RWPE2 (cell line): Measurements from ENCODE around the gene ENOX1.

Source experiments
- ATAC-seq: fragments of 200-7000 bp; cut with Tn5 transposase; 3 replicates; pipeline ENCODE4 v1.9.1; 2021; ENCODE audit warnings: low read depth
- DNase-seq: peaks from one replicate; pipeline ENCODE4 v3.0.0-alpha.2; 2020; ENCODE audit warnings: low spot score
- H3K27ac ChIP-seq: fragments of 450-650 bp; 2 replicates; pipeline ENCODE4 v1.5.1; 2017; ENCODE audit warnings: mild to moderate bottlenecking; ENCODE audit not compliant: poor library complexity, severe bottlenecking
- H3K27me3 ChIP-seq: fragments of 250-450 bp; sonication (Bioruptor Pico); 2 replicates; pipeline ENCODE4 v1.5.1; 2021; ENCODE audit warnings: mild to moderate bottlenecking, moderate library complexity; ENCODE audit not compliant: insufficient read depth, poor library complexity, severe bottlenecking
- H3K36me3 ChIP-seq: fragments of 250-450 bp; sonication (Bioruptor Pico); 2 replicates; pipeline ENCODE4 v1.5.1; 2020; ENCODE audit warnings: low read depth, mild to moderate bottlenecking, moderate library complexity
- H3K4me1 ChIP-seq: fragments of 250-450 bp; sonication (Bioruptor Pico); 2 replicates; pipeline ENCODE4 v1.5.1; 2021; ENCODE audit warnings: mild to moderate bottlenecking, moderate library complexity; ENCODE audit not compliant: insufficient read depth, poor library complexity, severe bottlenecking
- H3K4me3 ChIP-seq: fragments of 250-450 bp; sonication (Bioruptor Pico); 2 replicates; pipeline ENCODE4 v1.5.1; 2021; ENCODE audit warnings: mild to moderate bottlenecking, moderate library complexity; ENCODE audit not compliant: severe bottlenecking
- H3K9me3 ChIP-seq: fragments of 250-450 bp; sonication (Bioruptor Pico); 2 replicates; pipeline ENCODE4 v1.5.1; 2021; ENCODE audit warnings: mild to moderate bottlenecking, moderate library complexity; ENCODE audit not compliant: severe bottlenecking
- TF ChIP-seq, protein P1 (sequence below): fragments of 450-650 bp; IDR thresholded peaks from one replicate; pipeline ENCODE4 v1.5.1; 2017; ENCODE audit warnings: mild to moderate bottlenecking, moderate library complexity; ENCODE audit not compliant: poor library complexity, severe bottlenecking

Gene ENOX1

GRCh38 chr13:43316281-43316680 is 470.5 kb downstream of the ENOX1 start:
- no peaks in the 10 kb centered on the region for H3K36me3 ChIP-seq
- H3K4me1 ChIP-seq: no peaks in the 10 kb centered on the region
- H3K9me3 ChIP-seq: no peaks in the 10 kb centered on the region
- H3K27ac ChIP-seq: no peak overlapping the region
- no peak for DNase-seq
- ATAC-seq: no peak
- TF ChIP-seq, protein P1, sequence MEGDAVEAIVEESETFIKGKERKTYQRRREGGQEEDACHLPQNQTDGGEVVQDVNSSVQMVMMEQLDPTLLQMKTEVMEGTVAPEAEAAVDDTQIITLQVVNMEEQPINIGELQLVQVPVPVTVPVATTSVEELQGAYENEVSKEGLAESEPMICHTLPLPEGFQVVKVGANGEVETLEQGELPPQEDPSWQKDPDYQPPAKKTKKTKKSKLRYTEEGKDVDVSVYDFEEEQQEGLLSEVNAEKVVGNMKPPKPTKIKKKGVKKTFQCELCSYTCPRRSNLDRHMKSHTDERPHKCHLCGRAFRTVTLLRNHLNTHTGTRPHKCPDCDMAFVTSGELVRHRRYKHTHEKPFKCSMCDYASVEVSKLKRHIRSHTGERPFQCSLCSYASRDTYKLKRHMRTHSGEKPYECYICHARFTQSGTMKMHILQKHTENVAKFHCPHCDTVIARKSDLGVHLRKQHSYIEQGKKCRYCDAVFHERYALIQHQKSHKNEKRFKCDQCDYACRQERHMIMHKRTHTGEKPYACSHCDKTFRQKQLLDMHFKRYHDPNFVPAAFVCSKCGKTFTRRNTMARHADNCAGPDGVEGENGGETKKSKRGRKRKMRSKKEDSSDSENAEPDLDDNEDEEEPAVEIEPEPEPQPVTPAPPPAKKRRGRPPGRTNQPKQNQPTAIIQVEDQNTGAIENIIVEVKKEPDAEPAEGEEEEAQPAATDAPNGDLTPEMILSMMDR: no peak
- no peak overlapping the region for H3K4me3 ChIP-seq
- H3K27me3 ChIP-seq: no peaks in the 10 kb centered on the region

GRCh38 chr13:43315522-43315921 is 471.2 kb downstream of the ENOX1 start:
- H3K36me3 ChIP-seq: no peaks in the 10 kb centered on the region
- no peaks in the 10 kb centered on the region for H3K9me3 ChIP-seq
- H3K4me3 ChIP-seq: no peak overlapping the region
- DNase-seq (no peak), ATAC-seq (no peak)
- no peak overlapping the region for H3K27ac ChIP-seq
- no peaks in the 10 kb centered on the region for H3K4me1 ChIP-seq
- TF ChIP-seq, protein P1: no peak
- H3K27me3 ChIP-seq: no peaks in the 10 kb centered on the region

DNA sequence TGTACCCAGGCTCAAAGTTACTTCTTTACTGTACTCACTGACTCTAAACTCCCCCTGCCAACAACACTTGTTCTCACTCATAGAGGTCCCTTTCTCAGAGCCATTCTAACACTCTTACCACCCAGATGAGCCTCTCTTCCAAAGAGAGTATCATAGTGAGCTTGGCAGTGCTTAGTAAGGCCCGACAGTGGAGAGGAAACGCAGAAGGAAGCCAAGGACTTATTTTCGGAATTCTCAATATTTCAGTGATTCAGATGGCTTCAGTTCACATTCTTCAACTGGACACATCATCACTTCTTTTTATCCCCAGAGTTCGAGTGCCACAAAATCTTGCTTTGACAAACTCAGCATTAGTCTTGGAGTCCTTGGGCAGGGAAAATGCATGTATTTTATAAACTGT is 477.5 kb downstream of the ENOX1 start:
- ATAC-seq (no peak), DNase-seq (no peak)
- Histone ChIP-seq H3K36me3 (no peaks in the 10 kb centered on the region), H3K27me3 (no peaks in the 10 kb centered on the region), H3K27ac (no peak overlapping the region), H3K4me1 (peaks cover 5% of the 10 kb centered on the region), H3K4me3 (no peak overlapping the region), H3K9me3 (no peaks in the 10 kb centered on the region)
- TF ChIP-seq, protein P1: no peak

DNA sequence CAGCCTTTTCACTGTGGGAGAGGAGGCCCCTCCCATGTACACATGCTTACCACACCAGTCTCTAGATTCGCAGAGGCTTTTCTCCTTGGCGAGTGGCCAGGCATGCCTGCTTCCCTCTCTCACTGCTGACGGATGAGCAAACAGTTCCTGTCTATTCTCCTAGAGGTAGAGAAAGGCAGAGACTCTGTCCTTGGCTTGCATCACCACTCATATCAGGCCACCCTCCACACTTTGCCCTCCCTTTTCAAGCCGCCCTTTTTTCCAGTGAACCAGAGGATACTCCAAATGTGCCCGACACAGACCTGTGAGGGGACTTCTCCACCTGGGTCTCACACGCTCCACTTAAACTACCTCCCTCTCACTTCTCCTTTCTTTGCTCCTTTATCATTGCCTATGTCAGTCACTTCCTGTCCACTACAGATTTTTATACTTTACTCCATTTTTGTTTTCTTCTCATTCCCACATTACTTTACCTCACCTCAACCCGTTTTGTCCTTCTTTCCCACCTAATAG is 478.8 kb downstream of the ENOX1 start:
- Histone ChIP-seq H3K27ac (peak overlapping the region; percentile 20), H3K9me3 (no peaks in the 10 kb centered on the region), H3K27me3 (no peaks in the 10 kb centered on the region), H3K4me3 (no peak overlapping the region), H3K4me1 (peaks cover 5% of the 10 kb centered on the region), H3K36me3 (no peaks in the 10 kb centered on the region)
- DNase-seq: peak; percentile 78
- peak; percentile 92 for ATAC-seq
- TF ChIP-seq, protein P1: no peak

DNA sequence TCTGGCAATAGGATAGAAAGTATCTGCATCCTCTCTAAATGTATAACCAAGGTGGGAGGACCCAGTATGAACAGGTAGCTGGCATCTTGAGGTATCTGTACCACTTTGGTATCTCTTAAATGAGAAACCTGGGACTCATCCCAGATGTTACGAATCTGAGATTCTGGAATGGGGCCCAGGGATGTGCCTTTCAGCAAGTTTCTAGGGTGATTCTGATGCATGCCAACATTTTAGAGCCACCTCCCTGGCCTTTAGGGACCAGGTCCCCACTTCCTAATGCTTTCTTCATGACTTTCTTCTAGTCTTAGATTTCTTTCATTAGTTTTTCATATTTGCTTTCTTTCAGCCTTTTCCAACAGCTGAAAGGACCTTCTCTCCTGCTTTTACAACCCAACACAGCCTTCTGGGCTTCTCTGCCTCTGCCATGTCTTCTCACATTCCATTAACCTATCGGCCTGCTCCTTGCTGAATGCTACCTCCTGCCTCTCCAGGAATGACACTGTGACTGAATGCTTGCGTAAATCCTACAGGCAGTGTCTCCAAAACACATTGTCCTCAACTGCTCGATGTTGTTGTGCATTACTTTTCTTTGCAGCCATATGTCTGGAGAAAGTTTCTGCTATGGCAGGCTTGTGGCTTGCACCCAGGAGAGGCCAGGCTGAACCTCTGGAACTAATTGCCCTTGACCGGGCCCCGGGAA is 479.4 kb downstream of the ENOX1 start:
- no peaks in the 10 kb centered on the region for H3K27me3 ChIP-seq
- no peaks in the 10 kb centered on the region for H3K36me3 ChIP-seq
- DNase-seq: no peak
- TF ChIP-seq, protein P1: no peak
- no peak overlapping the region for H3K4me3 ChIP-seq
- ATAC-seq: no peak
- no peak overlapping the region for H3K27ac ChIP-seq
- H3K9me3 ChIP-seq: no peaks in the 10 kb centered on the region
- H3K4me1 ChIP-seq: peaks cover 5% of the 10 kb centered on the region
